Posterior cingulate gyrus (tissue), 11 donors: ENCODE measurements around the gene PRR7.

Experiments used
- DNase-seq, 10 donors: peaks; one replicate each; pipeline versions ENCODE4 v3.0.0 to v3.0.0-alpha.2; 2020 to 2021; ENCODE audit warnings: mixed read lengths in 3 of 10
- intact Hi-C: fragments of 100-400 bp; cut with DNase I; formaldehyde crosslinking; loops from one replicate; pipeline ENCODE4 v1.15.1; 2023

Gene PRR7

GRCh38 chr5:177459819-177460628 is 13.4 kb downstream of the PRR7 start:
- intact Hi-C loops, result loop anchor here (10.0 kb wide), 1 partner anchor 145 kb away; the partner anchor contains the start of gene MXD3
- DNase-seq, result no peak

GRCh38 chr5:177462021-177462670 is 15.5 kb downstream of the PRR7 start:
- DNase-seq, result no peak
- intact Hi-C loops, result no loop called here

GRCh38 chr5:177465044-177465443 is 18.4 kb downstream of the PRR7 start:
- intact Hi-C loops, result no loop called here
- no peak for DNase-seq

GRCh38 chr5:177466861-177467260 is 20.2 kb downstream of the PRR7 start:
- intact Hi-C loops, result no loop called here
- DNase-seq, result no peak

GRCh38 chr5:177467436-177467835 is 20.8 kb downstream of the PRR7 start:
- no peak for DNase-seq
- intact Hi-C loops, result no loop called here

- peak in 1 of 10 donors; percentile 50 for DNase-seq
- intact Hi-C loops, result no loop called here
These were observed 21.7 kb downstream of the PRR7 start for GRCh38 chr5:177468329-177468684.

GRCh38 chr5:177468685-177469628 is 22.3 kb downstream of the PRR7 start:
- peak in 7 of 10 donors; percentile 62 to 97 (median 81) for DNase-seq
- intact Hi-C loops, result no loop called here

- intact Hi-C loops, result no loop called here
- DNase-seq, result no peak
These were observed 23.3 kb downstream of the PRR7 start for GRCh38 chr5:177469750-177470525.

GRCh38 chr5:177470759-177471536 is 24.3 kb downstream of the PRR7 start:
- DNase-seq, result no peak
- intact Hi-C loops, result no loop called here

- DNase-seq, result no peak
- intact Hi-C loops, result no loop called here
These were observed 25.2 kb downstream of the PRR7 start for GRCh38 chr5:177471610-177472356.

- intact Hi-C loops, result no loop called here
- DNase-seq, result no peak
These were observed 26.1 kb downstream of the PRR7 start for GRCh38 chr5:177472460-177473442.

- peak in 3 of 10 donors; percentile 38 to 49 (median 48) for DNase-seq
- intact Hi-C loops, result no loop called here
These were observed 26.9 kb downstream of the PRR7 start, which contains the start of gene DBN1 for GRCh38 chr5:177473443-177474001. Gene DBN1 (minus strand): TSS chr5:177473634. CDS start chr5:177473521, 113 bp downstream.

- intact Hi-C loops, result no loop called here
- DNase-seq, result no peak
These were observed 27.4 kb downstream of the PRR7 start for GRCh38 chr5:177474002-177474476.

- intact Hi-C loops, result no loop called here
- DNase-seq, result no peak
These were observed 28.4 kb downstream of the PRR7 start for GRCh38 chr5:177474846-177475562.

- intact Hi-C loops, result no loop called here
- DNase-seq, result no peak
These were observed 29.2 kb downstream of the PRR7 start for GRCh38 chr5:177475563-177476427.
